Activated T-cell treated with anti-CD3 and anti-CD28 coated beads, Interleukin-2, amount 50 U/mL, for 72 hours (primary cell): ENCODE results near the gene BAK1. TPM values are rescaled to one million over a fixed set of nuclear protein-coding genes. Genes with fewer than 3 reads are reported as not detected.

ENCODE experiments used
- ATAC-seq, 2 donors: fragments of 150-1000 bp; cut with Tn5 transposase; replicated peaks in 1 of 2; 2 replicates each; pipeline ENCODE4 v1.10.0; 2021; ENCODE audit warnings: moderate library complexity in 2 of 2, mild to moderate bottlenecking in 1 of 2
- DNase-seq, 2 donors: peaks; one replicate each; pipeline ENCODE4 v3.0.0; 2021 to 2022; ENCODE audit warnings: mixed read lengths in 1 of 2
- H3K27ac Mint-ChIP-seq: one replicate; pipeline ENCODE4 v1.8.0; 2022; ENCODE audit warnings: mild to moderate bottlenecking, moderate library complexity, mixed read lengths
- H3K27me3 Mint-ChIP-seq: one replicate; pipeline ENCODE4 v1.8.0; 2022; ENCODE audit warnings: low read depth, mixed read lengths
- H3K36me3 Mint-ChIP-seq, 2 donors: one replicate each; pipeline ENCODE4 v1.8.0; 2022; ENCODE audit warnings: mixed read lengths in 2 of 2, mild to moderate bottlenecking in 1 of 2; ENCODE audit not compliant: insufficient read depth in 2 of 2
- H3K4me1 Mint-ChIP-seq: one replicate; pipeline ENCODE4 v1.8.0; 2022; ENCODE audit warnings: low read depth, mixed read lengths
- H3K4me3 Mint-ChIP-seq, 2 donors: one replicate each; pipeline ENCODE4 v1.8.0; 2022; ENCODE audit warnings: mild to moderate bottlenecking in 2 of 2, mixed read lengths in 2 of 2, moderate library complexity in 2 of 2
- H3K9me3 Mint-ChIP-seq, 2 donors: one replicate each; pipeline ENCODE4 v1.8.0; 2022; ENCODE audit warnings: mixed read lengths in 2 of 2
- total RNA-seq, 2 donors: library from RNA; stranded (reverse); gene quantifications; one replicate each; pipeline ENCODE4 v1.2.3, GENCODE V29; 2022

The BAK1 gene
- 10 to 100 TPM; 54.9 to 55.4 TPM for total RNA-seq

- no peaks in the 10 kb centered on the region for H3K27me3 Mint-ChIP-seq
Observed at GRCh38 chr6:33579828-33580714, at the start of gene BAK1. BAK1 (minus strand) TSS chr6:33580276; CDS start chr6:33577604, 2,672 bp downstream.

GRCh38 chr6:33628401-33628964 is 48.4 kb upstream of the BAK1 start:
- Mint-ChIP-seq H3K4me1 (peaks cover 64% of the 10 kb centered on the region), H3K27ac (no peak overlapping the region), H3K4me3 (no peak overlapping the region), H3K27me3 (no peaks in the 10 kb centered on the region), H3K36me3 (peaks cover 1 to 9% of the 10 kb centered on the region in 2 donors), H3K9me3 (no peaks in the 10 kb centered on the region)
- DNase-seq (no peak), ATAC-seq (no peak)

More at GRCh38 chr6:33579828-33580714, at the start of gene BAK1:
- peak; percentile 87 to 90 for DNase-seq
- H3K4me3 Mint-ChIP-seq = peak within 1 kb of the TSS; percentile 94 to 99
- ATAC-seq = peak; percentile 97 to 99
- peak within 1 kb of the TSS; percentile 94 for H3K27ac Mint-ChIP-seq
- peaks cover 12 to 14% of the 10 kb centered on the region in 2 donors for H3K36me3 Mint-ChIP-seq
- peaks cover 32% of the 10 kb centered on the region for H3K4me1 Mint-ChIP-seq
- no peaks in the 10 kb centered on the region for H3K9me3 Mint-ChIP-seq

- Mint-ChIP-seq H3K9me3 (no peaks in the 10 kb centered on the region), H3K27me3 (no peaks in the 10 kb centered on the region), H3K27ac (no peak overlapping the region), H3K36me3 (peaks cover 1 to 9% of the 10 kb centered on the region in 2 donors), H3K4me3 (no peak overlapping the region), H3K4me1 (peaks cover 65% of the 10 kb centered on the region)
- no peak for DNase-seq
- no peak for ATAC-seq
Observed at GRCh38 chr6:33627876-33628275, 47.8 kb upstream of the BAK1 start.

GRCh38 chr6:33624856-33625255 is 44.8 kb upstream of the BAK1 start:
- no peak for ATAC-seq
- Mint-ChIP-seq H3K4me1 (peaks cover 53% of the 10 kb centered on the region), H3K27me3 (no peaks in the 10 kb centered on the region), H3K27ac (no peak overlapping the region), H3K36me3 (peaks cover 1 to 6% of the 10 kb centered on the region in 2 donors), H3K4me3 (no peak overlapping the region), H3K9me3 (no peaks in the 10 kb centered on the region)
- no peak for DNase-seq

GRCh38 chr6:33623895-33624381 is 43.9 kb upstream of the BAK1 start:
- no peaks in the 10 kb centered on the region for H3K27me3 Mint-ChIP-seq
- peaks cover 1 to 6% of the 10 kb centered on the region in 2 donors for H3K36me3 Mint-ChIP-seq
- DNase-seq (no peak), ATAC-seq (no peak)
- H3K27ac Mint-ChIP-seq = peak overlapping the region; percentile 76
- peaks cover 62% of the 10 kb centered on the region for H3K4me1 Mint-ChIP-seq
- H3K9me3 Mint-ChIP-seq = no peaks in the 10 kb centered on the region
- peak overlapping the region; percentile 88 to 96 for H3K4me3 Mint-ChIP-seq

- DNase-seq = no peak
- H3K9me3 Mint-ChIP-seq = no peaks in the 10 kb centered on the region
- H3K4me1 Mint-ChIP-seq = peaks cover 64% of the 10 kb centered on the region
- no peaks in the 10 kb centered on the region for H3K27me3 Mint-ChIP-seq
- peaks cover 1 to 6% of the 10 kb centered on the region in 2 donors for H3K36me3 Mint-ChIP-seq
- peak overlapping the region; percentile 88 to 96 for H3K4me3 Mint-ChIP-seq
- ATAC-seq = no peak
- H3K27ac Mint-ChIP-seq = peak overlapping the region; percentile 75
Observed at GRCh38 chr6:33622456-33623431, 42.7 kb upstream of the BAK1 start.

- H3K4me3 Mint-ChIP-seq = peak overlapping the region; percentile 88 to 96
- H3K4me1 Mint-ChIP-seq = peaks cover 60% of the 10 kb centered on the region
- no peaks in the 10 kb centered on the region for H3K27me3 Mint-ChIP-seq
- peak; percentile 48 to 50 for DNase-seq
- peaks cover 1 to 6% of the 10 kb centered on the region in 2 donors for H3K36me3 Mint-ChIP-seq
- no peaks in the 10 kb centered on the region for H3K9me3 Mint-ChIP-seq
- peak; percentile 38 to 47 for ATAC-seq
- peak overlapping the region; percentile 75 for H3K27ac Mint-ChIP-seq
Observed at GRCh38 chr6:33621711-33622388, 41.8 kb upstream of the BAK1 start.

- Mint-ChIP-seq H3K9me3 (no peaks in the 10 kb centered on the region), H3K4me3 (peak within 1 kb of the TSS; percentile 94 to 98), H3K27me3 (no peaks in the 10 kb centered on the region), H3K27ac (peak within 1 kb of the TSS; percentile 86), H3K4me1 (peaks cover 64% of the 10 kb centered on the region), H3K36me3 (peaks cover 1 to 6% of the 10 kb centered on the region in 2 donors)
- DNase-seq (peak; percentile 78 to 79), ATAC-seq (peak; percentile 87 to 91)
Observed at GRCh38 chr6:33620856-33621710, 41.0 kb upstream of the BAK1 start, which contains the start of gene ITPR3. ITPR3 (plus strand) TSS chr6:33621322; CDS start chr6:33621603, 281 bp downstream.

GRCh38 chr6:33620158-33620855 is 40.2 kb upstream of the BAK1 start:
- no peak for ATAC-seq
- no peaks in the 10 kb centered on the region for H3K27me3 Mint-ChIP-seq
- peaks cover 64% of the 10 kb centered on the region for H3K4me1 Mint-ChIP-seq

GRCh38 chr6:33619166-33619840 is 39.2 kb upstream of the BAK1 start:
- ATAC-seq = no peak
- H3K36me3 Mint-ChIP-seq = peaks cover 0 to 4% of the 10 kb centered on the region in 2 donors
- H3K4me3 Mint-ChIP-seq = peak overlapping the region; percentile 94 to 98
- H3K4me1 Mint-ChIP-seq = peaks cover 57% of the 10 kb centered on the region
- no peaks in the 10 kb centered on the region for H3K9me3 Mint-ChIP-seq
- peak overlapping the region; percentile 86 for H3K27ac Mint-ChIP-seq
- H3K27me3 Mint-ChIP-seq = no peaks in the 10 kb centered on the region
- DNase-seq = no peak

More at GRCh38 chr6:33620158-33620855, 40.2 kb upstream of the BAK1 start:
- Mint-ChIP-seq H3K27ac (peak overlapping the region; percentile 86), H3K36me3 (peaks cover 1 to 6% of the 10 kb centered on the region in 2 donors), H3K4me3 (peak overlapping the region; percentile 94 to 98), H3K9me3 (no peaks in the 10 kb centered on the region)
- DNase-seq = peak; percentile 37 to 49
